ENCODE results near the gene BPIFB3. TPM values are rescaled to one million over a fixed set of nuclear protein-coding genes. Genes with fewer than 3 reads are reported as not detected.
"Not testable (repeated sequence)": the region's sequence is repeated elsewhere in the genome, so short reads cannot be mapped to it uniquely, and the experiment has no call there.

Gene BPIFB3
- total RNA-seq, 1 donor from 2014 or later = not detected

- Histone ChIP-seq H3K27ac (no peak overlapping the region), H3K36me3 (no peaks in the 10 kb centered on the region), H3K27me3 (no peaks in the 10 kb centered on the region), H3K4me3 (no peak overlapping the region), H3K9me3 (no peaks in the 10 kb centered on the region), H3K4me1 (no peaks in the 10 kb centered on the region)
- no peak for DNase-seq (ENCODE audit: low spot score in 2 of 2)
- TF ChIP-seq, protein P1, sequence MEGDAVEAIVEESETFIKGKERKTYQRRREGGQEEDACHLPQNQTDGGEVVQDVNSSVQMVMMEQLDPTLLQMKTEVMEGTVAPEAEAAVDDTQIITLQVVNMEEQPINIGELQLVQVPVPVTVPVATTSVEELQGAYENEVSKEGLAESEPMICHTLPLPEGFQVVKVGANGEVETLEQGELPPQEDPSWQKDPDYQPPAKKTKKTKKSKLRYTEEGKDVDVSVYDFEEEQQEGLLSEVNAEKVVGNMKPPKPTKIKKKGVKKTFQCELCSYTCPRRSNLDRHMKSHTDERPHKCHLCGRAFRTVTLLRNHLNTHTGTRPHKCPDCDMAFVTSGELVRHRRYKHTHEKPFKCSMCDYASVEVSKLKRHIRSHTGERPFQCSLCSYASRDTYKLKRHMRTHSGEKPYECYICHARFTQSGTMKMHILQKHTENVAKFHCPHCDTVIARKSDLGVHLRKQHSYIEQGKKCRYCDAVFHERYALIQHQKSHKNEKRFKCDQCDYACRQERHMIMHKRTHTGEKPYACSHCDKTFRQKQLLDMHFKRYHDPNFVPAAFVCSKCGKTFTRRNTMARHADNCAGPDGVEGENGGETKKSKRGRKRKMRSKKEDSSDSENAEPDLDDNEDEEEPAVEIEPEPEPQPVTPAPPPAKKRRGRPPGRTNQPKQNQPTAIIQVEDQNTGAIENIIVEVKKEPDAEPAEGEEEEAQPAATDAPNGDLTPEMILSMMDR (IDR thresholded peaks at IDR 0.05) = no peak
- intact Hi-C loops (cut with DNase I) = no loop called here
These were observed 55.0 kb downstream of the BPIFB3 start for GRCh38 chr20:33108661-33109060.

- TF ChIP-seq, protein P1 (IDR thresholded peaks at IDR 0.05) = no peak
- DNase-seq (ENCODE audit: low spot score in 2 of 2) = no peak
- no peaks in the 10 kb centered on the region for H3K36me3 ChIP-seq
- H3K4me3 ChIP-seq = no peak overlapping the region
- no peaks in the 10 kb centered on the region for H3K4me1 ChIP-seq
- H3K27ac ChIP-seq = no peak overlapping the region
- H3K9me3 ChIP-seq = no peaks in the 10 kb centered on the region
- no peaks in the 10 kb centered on the region for H3K27me3 ChIP-seq
- intact Hi-C loops (cut with DNase I) = no loop called here
These were observed 56.6 kb downstream of the BPIFB3 start for GRCh38 chr20:33110147-33110825.

DNA sequence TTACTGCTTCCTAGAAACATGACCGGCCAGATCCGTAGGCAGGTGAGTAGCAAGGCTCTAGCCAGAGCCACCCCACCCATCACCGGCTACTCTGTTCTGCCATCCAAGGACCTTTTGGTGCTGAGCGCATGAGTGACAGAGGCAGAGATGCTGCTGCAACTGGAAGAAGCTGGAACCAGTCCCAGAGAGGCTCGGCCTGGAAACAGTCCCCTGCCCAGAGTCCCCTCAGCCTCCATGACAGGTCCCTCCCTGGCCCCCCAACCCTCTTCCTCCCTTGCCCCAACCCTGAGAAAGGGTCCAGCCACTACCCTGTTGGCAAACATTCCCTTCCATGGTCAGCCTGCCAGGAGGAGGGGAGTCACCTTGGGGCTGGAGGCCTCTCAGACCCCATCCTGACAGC is 57.6 kb downstream of the BPIFB3 start:
- Histone ChIP-seq H3K4me3 (no peak overlapping the region), H3K4me1 (no peaks in the 10 kb centered on the region), H3K27ac (no peak overlapping the region), H3K36me3 (no peaks in the 10 kb centered on the region), H3K9me3 (no peaks in the 10 kb centered on the region), H3K27me3 (no peaks in the 10 kb centered on the region)
- intact Hi-C loops (cut with DNase I) = no loop called here
- TF ChIP-seq, protein P1 (IDR thresholded peaks at IDR 0.05) = no peak
- DNase-seq (ENCODE audit: low spot score in 2 of 2) = no peak

- H3K9me3 ChIP-seq = no peaks in the 10 kb centered on the region
- H3K27ac ChIP-seq = no peak overlapping the region
- H3K4me3 ChIP-seq = no peak overlapping the region
- no peaks in the 10 kb centered on the region for H3K36me3 ChIP-seq
- no peaks in the 10 kb centered on the region for H3K4me1 ChIP-seq
- H3K27me3 ChIP-seq = no peaks in the 10 kb centered on the region
- intact Hi-C loops (cut with DNase I) = no loop called here
- TF ChIP-seq, protein P1 (IDR thresholded peaks at IDR 0.05) = no peak
- DNase-seq (ENCODE audit: low spot score in 2 of 2) = no peak
These were observed 59.1 kb downstream of the BPIFB3 start for GRCh38 chr20:33112547-33113386.

DNA sequence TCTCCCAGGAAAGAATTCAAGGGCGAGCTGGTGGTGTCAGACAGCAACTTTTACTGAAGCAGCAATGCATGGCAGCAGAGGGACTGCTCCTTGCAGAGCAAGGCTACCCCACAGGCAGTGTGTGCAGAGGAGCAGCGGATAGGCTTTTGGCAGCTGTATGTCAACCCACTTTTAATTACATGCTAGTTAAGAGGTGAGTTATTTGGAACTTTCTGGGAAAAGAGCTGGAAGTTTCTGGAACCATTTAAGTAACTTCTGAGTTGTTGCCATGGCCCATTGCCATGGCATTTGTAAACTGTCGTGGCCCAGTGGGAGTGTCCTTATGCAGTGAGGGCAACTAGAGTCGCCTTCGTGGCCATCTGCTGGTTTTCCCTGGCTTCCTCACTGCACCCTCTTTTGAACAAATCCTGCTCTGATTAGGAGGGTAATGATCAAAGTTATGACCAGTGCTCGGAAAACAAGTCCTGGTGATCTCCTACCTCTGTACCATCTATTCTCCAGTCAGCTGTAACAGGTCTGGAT is 59.7 kb downstream of the BPIFB3 start:
- TF ChIP-seq, protein P1 (IDR thresholded peaks at IDR 0.05) = no peak

DNA sequence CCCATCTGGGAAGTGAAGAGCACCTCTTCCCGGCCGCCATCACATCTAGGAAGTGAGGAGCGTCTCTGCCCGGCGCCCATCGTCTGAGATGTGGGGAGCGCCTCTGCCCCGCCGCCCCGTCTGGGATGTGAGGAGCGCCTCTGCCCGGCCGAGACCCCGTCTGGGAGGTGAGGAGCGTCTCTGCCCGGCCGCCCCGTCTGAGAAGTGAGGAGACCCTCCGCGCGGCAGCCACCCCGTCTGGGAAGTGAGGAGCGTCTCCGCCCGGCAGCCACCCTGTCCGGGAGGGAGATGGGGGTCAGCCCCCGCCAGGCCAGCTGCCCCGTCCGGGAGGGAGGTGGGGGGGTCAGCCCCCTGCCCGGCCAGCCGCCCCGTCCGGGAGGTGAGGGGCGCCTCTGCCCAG is 61.8 kb downstream of the BPIFB3 start:
- H3K4me3 ChIP-seq; H3K4me1 ChIP-seq; H3K9me3 ChIP-seq; DNase-seq (ENCODE audit: low spot score in 2 of 2); intact Hi-C loops (cut with DNase I); H3K27me3 ChIP-seq; H3K27ac ChIP-seq; H3K36me3 ChIP-seq: not testable (repeated sequence)

More for the DNA sequence above, 59.7 kb downstream of the BPIFB3 start:
- Histone ChIP-seq H3K27me3 (no peaks in the 10 kb centered on the region), H3K4me3 (no peak overlapping the region), H3K4me1 (no peaks in the 10 kb centered on the region), H3K36me3 (no peaks in the 10 kb centered on the region), H3K9me3 (no peaks in the 10 kb centered on the region), H3K27ac (no peak overlapping the region)
- no peak for DNase-seq (ENCODE audit: low spot score in 2 of 2)
- intact Hi-C loops (cut with DNase I) = no loop called here
